ENCODE data around the gene ATXN7L3.

ATXN7L3 gene

DNA sequence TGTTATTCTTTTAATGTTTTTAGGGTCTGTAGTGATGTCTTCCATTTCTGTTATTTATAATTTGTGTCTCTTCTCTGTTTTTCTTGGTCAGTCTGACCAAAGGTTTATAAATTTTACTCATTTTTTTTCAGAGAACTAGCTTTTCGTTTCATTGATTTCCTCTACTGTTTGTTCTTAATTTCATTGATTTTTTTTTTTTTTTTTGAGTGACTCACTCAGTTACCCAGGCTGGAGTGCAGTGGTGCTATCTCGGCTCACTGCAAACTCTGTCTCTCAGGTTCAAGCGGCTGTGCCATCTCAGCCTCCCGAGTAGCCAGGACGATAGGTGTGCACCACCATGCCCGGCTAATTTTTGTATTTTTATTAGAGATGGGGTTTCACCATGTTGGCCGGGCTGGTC is 32.4 kb upstream of the ATXN7L3 start:
- TF ChIP-seq ZFX (IDR thresholded peaks at IDR 0.05) (no peak), CTCF (conservative IDR thresholded peaks at IDR 0.05) (no peak)
- no peak overlapping the region for H3K27ac ChIP-seq

DNA sequence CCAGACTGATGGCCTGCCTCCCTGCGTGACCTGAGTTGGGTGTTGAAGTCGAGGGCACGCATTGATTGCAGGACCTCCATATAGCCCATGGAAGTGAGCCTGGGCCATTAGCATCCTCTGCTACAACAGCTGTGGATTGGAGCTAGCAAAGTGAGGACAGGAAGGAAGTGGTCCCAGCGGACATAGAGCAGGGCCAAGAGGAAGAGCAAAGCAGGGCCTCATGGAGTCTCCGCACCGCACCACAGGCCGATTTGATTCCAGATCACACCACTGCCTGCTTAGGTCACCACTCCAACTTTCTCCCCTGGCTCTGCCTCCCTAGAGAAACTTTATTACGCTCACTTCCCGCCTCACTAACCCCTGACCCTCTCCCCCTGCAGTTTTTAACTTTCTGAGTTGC is 30.5 kb upstream of the ATXN7L3 start:
- TF ChIP-seq ZFX (IDR thresholded peaks at IDR 0.05): no peak
- TF ChIP-seq CTCF (conservative IDR thresholded peaks at IDR 0.05): no peak
- H3K27ac ChIP-seq: no peak overlapping the region

- no peak overlapping the region for H3K27ac ChIP-seq
- no peak for TF ChIP-seq CTCF (conservative IDR thresholded peaks at IDR 0.05)
- TF ChIP-seq ZFX (IDR thresholded peaks at IDR 0.05): no peak
These were observed 29.4 kb upstream of the ATXN7L3 start for GRCh38 chr17:44229090-44229489.

DNA sequence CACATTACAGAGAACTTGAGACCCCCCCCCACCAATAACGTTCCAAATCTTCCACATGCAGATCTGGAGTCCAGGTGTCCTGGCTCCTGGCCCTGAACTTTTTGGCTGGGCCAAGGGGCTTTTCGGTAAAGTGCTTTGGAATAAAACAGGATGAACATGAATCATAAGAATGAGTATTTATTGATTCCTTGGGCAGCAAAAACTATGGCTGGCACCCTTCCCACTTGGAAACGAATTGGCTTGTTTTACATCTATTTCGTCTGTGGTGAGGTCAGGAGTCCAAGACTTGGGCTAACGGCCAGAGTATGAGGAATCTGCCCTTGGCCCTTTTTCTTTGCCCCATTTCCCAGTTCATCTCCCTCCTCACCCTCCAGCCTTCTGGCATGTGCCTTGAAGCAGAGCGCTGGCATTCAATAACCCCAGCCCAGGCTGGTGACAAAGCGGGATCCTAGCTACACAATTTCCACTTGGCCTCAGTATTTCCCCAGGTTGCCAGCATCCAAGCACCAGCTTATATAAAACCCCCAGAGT is 23.9 kb upstream of the ATXN7L3 start:
- H3K27ac ChIP-seq: peak overlapping the region; percentile 24
- TF ChIP-seq CTCF (conservative IDR thresholded peaks at IDR 0.05): no peak
- TF ChIP-seq ZFX (IDR thresholded peaks at IDR 0.05): no peak

- no peak; the same call in 1 of the 2 replicates for TF ChIP-seq ZFX (IDR thresholded peaks at IDR 0.05)
- no peak for TF ChIP-seq CTCF (conservative IDR thresholded peaks at IDR 0.05)
- peak overlapping the region; percentile 96 for H3K27ac ChIP-seq
These were observed 22.6 kb upstream of the ATXN7L3 start for GRCh38 chr17:44222112-44222869.

GRCh38 chr17:44221862-44222111 is 22.1 kb upstream of the ATXN7L3 start:
- TF ChIP-seq ZFX (IDR thresholded peaks at IDR 0.05) (no peak), CTCF (conservative IDR thresholded peaks at IDR 0.05) (no peak)
- H3K27ac ChIP-seq: peak overlapping the region; percentile 96

DNA sequence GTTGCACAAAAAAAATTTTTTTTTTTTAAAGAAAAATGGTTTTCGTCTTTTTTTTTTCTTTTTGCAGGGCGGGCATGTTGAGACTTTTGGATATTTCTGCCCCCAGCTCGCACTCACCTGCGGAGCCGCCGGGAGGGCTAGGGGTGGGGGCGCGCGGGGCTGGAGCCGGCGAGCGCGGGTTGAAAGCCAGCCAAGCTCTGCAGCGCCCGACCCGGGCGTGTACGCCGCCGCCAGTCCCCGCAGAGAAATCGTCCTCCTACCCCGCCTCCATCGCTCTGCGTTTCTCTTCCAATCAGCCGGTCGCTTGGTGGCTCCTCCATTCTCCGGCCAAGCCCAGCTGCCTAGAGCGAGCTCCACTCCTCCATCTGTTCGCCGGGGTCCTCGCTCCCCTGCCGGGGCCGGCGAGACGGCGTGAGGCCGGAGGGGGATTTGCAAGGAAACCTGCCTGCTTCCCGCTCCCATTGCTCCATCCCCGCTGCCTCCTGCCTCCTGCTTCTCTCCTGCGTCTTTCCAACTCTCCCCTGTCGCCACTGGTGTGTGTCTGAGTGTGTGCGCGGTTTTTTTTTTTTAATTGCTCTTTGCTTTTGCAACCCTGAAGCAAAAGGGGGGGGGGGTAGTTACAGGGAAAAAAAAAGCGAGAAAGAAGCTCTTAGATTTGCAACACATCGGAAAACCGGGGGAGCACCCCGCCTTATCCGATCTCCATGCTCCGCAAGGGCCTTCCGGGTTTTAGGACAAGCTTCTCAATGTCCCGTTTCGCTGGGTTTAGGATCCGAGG is 21.6 kb upstream of the ATXN7L3 start:
- peak overlapping the region; percentile 96 for H3K27ac ChIP-seq
- TF ChIP-seq CTCF (conservative IDR thresholded peaks at IDR 0.05) (0 out of 2 replicates have a peak, but pooled peaks have one; percentile 4), ZFX (IDR thresholded peaks at IDR 0.05) (no peak)

Measured in C4-2B (cell line).